GM12873 (cell line): Measurements from ENCODE around the gene NDNF.

Experiments used
- TF ChIP-seq, protein P1 (sequence below): IDR thresholded peaks from 2 replicates; pipeline ENCODE4 v1.5.1; 2012; ENCODE audit warnings: low read depth, mild to moderate bottlenecking, moderate library complexity, low read length, control low read depth; ENCODE audit not compliant: insufficient read depth; ENCODE audit errors: missing control alignments

NDNF gene

DNA sequence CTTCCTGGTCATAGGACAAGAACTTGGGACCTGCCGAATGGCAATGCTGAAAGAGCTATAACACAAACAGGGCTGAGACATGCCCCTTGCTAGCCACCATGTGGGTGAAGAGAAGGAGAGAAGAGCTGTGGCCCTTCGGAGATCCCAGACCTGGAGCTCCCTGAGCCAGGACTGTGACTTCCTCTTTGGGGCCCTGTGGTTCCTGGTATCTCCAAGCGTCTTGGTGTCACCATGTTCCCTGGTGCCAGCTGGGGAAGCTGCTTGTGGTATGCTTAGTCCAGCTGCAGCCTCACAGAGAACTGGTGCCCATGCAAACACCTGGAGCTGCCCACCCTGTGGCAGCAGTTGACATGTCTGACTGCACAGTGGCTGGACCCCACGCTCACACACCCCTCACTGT is 68.5 kb downstream of the NDNF start:
- TF ChIP-seq, protein P1, sequence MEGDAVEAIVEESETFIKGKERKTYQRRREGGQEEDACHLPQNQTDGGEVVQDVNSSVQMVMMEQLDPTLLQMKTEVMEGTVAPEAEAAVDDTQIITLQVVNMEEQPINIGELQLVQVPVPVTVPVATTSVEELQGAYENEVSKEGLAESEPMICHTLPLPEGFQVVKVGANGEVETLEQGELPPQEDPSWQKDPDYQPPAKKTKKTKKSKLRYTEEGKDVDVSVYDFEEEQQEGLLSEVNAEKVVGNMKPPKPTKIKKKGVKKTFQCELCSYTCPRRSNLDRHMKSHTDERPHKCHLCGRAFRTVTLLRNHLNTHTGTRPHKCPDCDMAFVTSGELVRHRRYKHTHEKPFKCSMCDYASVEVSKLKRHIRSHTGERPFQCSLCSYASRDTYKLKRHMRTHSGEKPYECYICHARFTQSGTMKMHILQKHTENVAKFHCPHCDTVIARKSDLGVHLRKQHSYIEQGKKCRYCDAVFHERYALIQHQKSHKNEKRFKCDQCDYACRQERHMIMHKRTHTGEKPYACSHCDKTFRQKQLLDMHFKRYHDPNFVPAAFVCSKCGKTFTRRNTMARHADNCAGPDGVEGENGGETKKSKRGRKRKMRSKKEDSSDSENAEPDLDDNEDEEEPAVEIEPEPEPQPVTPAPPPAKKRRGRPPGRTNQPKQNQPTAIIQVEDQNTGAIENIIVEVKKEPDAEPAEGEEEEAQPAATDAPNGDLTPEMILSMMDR = no peak

DNA sequence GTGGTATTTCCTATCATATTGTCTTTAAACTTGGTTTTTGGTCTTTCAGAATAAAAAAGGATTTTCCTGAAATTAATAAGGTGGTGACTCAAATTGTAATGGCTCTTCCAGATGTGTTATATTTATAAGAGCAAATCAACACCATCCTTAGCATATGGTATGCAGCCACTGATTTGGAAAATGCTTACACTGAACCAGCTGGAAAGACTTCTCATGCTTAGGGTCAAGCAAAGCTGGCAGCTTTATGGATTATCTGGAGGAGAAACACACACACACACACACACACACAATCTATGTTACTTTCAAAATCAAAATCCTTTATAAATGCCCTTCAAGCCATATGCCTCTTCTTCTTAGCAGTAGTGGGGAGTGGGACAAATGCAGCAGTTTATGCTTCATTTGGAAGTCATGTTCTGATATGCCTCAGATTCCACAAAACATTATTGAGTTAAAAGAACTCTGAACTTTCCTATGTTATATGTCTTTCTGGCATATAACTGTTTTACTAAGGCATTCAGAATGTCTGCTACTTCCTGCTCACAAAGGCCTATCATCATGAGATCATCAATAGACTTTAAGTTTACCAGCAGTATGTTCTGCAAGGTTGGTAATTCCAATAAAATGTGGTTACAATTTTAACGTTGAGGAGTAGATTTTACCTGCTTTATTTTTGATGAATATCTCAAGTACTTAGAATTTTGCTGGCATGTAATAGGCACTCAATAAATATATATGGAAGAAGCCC is 76.9 kb downstream of the NDNF start:
- TF ChIP-seq, protein P1 = no peak

DNA sequence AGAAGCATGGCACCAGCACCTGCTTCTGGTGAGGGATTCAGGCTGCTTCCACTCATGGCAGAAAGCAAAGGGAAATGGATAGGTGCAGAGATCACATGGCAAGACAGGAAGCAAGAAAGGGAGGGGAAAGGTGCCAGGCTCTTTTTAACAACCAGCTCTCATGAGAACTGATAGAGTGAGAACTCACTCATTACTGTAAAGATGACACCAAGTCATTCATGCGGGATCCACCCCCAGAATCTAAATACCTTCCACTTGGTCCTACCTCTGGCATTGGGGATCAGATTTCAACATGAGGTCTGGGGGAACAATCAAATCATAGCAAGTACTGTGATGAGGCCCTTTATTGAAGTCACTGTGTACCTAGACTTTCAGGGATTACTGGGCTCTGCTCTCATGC is 77.8 kb downstream of the NDNF start:
- TF ChIP-seq, protein P1 = no peak

DNA sequence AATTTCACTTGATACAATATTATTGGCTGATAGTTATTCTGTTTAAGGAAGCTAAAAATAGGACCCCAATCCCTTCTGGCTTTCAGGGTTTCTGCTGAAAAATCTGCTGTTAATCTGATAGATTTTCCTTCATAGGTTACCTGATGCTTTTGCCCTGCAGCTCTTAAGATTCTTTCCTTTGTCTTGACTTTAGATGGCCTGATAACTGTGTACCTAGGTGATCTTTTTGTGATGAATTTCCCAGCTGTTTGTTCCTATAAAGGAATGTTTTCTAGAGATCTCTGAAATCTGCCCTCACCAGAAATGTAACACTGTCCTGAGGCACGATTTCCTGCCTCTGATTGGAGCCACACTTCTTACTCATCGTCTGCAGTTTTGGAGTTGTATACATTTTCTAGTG is 80.5 kb downstream of the NDNF start:
- TF ChIP-seq, protein P1 = no peak

DNA sequence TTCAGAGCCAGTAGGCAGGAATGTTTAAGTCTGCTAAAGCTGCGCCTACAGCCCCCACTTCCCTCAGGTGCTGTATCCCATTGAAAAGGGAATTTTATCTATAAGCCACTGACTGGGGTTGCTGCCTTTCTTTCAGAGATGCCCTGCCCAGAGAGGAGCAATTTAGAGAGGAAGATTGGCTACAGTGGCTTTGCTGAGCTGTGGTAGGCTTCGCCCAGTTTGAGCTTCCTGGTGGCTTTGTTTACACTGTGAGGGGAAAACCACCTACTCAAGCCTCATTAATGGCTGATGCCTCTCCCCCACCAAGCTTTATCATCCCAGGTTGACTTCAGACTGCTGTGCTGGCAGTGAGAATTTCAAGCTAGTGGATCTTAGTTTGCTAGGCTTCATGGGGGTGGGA is 82.1 kb downstream of the NDNF start:
- TF ChIP-seq, protein P1 = no peak
